Measurements from ENCODE around the gene RTL9. TPM values are rescaled to one million over a fixed set of nuclear protein-coding genes. Genes with fewer than 3 reads are reported as not detected.
A peak's percentile ranks its signal among the peaks of the same experiment; 100 is the strongest.

The RTL9 gene
- 0.04 TPM for polyA plus RNA-seq (2013)

DNA sequence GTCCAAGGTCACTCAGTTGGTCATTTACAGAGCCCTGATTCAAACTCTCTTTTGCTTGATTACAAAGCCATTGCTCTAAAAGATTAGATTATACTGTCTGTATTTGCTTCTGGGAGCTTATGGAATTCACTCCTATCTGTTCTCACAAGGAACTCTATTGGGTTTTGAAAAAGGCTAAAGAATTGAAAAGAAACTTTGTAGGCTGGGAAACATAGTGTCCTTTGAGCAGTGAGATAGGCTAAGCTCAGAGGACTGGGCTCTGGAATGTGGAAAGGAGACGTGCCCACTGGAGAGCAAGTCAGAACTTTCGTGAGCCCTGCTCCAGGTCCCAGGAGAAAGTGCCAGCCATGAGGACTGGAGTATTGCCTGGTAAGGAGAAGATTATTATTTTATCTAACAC is at the start of gene RTL9:
RTL9 (plus strand) TSS at position 301 of the 400 bp plus-strand sequence. CDS start 91,770 bp downstream, outside the sequence.
- no peak within 1 kb of the TSS for H3K4me3 ChIP-seq (ENCODE audit: control insufficient read depth in 1 of 7, extremely low read depth in 1 of 7, insufficient read depth in 4 of 7, low read depth in 2 of 7, low read length in 6 of 7)
- CTCF ChIA-PET: no interaction called here

DNA sequence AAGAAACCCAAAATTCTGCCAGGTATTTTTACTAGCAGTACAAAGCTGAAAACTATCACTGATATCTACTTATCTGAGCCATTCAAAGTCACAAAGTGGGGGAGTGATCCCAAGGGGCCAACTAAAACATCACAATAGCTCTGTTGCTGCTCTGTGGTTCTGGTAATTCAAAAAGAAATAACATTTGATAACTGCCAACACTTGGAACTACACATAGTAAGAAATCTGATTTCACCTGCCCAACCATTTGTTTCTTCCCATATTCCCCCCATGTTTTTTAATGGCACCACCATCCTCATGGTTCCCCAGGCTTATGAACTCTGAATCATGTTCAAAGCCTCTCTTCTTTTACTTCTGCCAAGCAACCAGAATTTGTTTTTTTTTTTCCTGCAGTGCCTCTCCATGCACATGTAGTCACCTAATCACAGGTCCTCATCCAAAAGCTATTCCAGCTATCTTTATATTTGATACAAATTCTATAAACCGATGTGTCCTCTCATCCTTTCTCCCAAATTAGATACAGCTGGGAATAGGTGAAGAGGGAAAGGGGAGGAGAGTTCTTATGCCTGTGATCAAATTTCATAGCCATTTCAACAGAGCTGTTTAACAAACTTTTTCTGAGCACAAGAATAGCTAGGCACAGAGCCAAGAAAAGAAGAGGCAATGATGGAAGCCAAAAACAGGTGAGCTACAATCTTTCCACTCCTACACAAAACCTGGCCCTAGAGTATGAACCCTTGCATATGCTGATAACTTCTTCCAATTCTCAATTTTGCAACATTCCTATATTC is 48.5 kb upstream of the RTL9 start:
- CTCF ChIA-PET: interaction anchor here (1.3 kb wide), 1 partner anchor 15 kb away, joined by 4 read pairs; no protein-coding TSS in a partner anchor
- Histone ChIP-seq H3K4me1 (ENCODE audit: control extremely low read depth in 1 of 4, control insufficient read depth in 4 of 4, insufficient read depth in 4 of 4, low read length in 3 of 4) (no peaks in the 10 kb centered on the region), H3K36me3 (ENCODE audit: control insufficient read depth in 4 of 4, insufficient read depth in 4 of 4, low read length in 3 of 4) (no peaks in the 10 kb centered on the region), H3K27me3 (replicated peaks in 2 of 5; ENCODE audit: control insufficient read depth in 4 of 5, insufficient read depth in 5 of 5, low read length in 4 of 5) (no peaks in the 10 kb centered on the region), H3K9me3 (ENCODE audit: control extremely low read depth in 1 of 5, control insufficient read depth in 4 of 5, insufficient read depth in 2 of 5, low read depth in 1 of 5, low read length in 4 of 5) (no peaks in the 10 kb centered on the region), H3K27ac (ENCODE audit: insufficient read depth in 1 of 2, low read depth in 1 of 2, low read length in 2 of 2, poor library complexity in 1 of 2, severe bottlenecking in 2 of 2) (no peak overlapping the region), H3K4me3 (ENCODE audit: control insufficient read depth in 1 of 7, extremely low read depth in 1 of 7, insufficient read depth in 4 of 7, low read depth in 2 of 7, low read length in 6 of 7) (no peak overlapping the region)
- no peak for DNase-seq
- POLR2A ChIA-PET: no interaction called here
- no CpG with 5 or more reads among the region's 1 CpG for WGBS (ENCODE audit: insufficient coverage)

More for the DNA sequence above, at the start of gene RTL9:
- Histone ChIP-seq H3K4me1 (ENCODE audit: control extremely low read depth in 1 of 4, control insufficient read depth in 4 of 4, insufficient read depth in 4 of 4, low read length in 3 of 4) (no peaks in the 10 kb centered on the region), H3K27me3 (replicated peaks in 2 of 5; ENCODE audit: control insufficient read depth in 4 of 5, insufficient read depth in 5 of 5, low read length in 4 of 5) (peaks cover 0 to 2% (median 0%) of the 10 kb centered on the region in 5 experiments), H3K36me3 (ENCODE audit: control insufficient read depth in 4 of 4, insufficient read depth in 4 of 4, low read length in 3 of 4) (no peaks in the 10 kb centered on the region), H3K27ac (ENCODE audit: insufficient read depth in 1 of 2, low read depth in 1 of 2, low read length in 2 of 2, poor library complexity in 1 of 2, severe bottlenecking in 2 of 2) (no peak within 1 kb of the TSS), H3K9me3 (ENCODE audit: control extremely low read depth in 1 of 5, control insufficient read depth in 4 of 5, insufficient read depth in 2 of 5, low read depth in 1 of 5, low read length in 4 of 5) (peaks cover 0 to 2% (median 0%) of the 10 kb centered on the region in 5 experiments)
- DNase-seq: no peak
- 94% methylated on average over 2 of the region's 2 CpGs for WGBS (ENCODE audit: insufficient coverage)
- POLR2A ChIA-PET: no interaction called here

DNA sequence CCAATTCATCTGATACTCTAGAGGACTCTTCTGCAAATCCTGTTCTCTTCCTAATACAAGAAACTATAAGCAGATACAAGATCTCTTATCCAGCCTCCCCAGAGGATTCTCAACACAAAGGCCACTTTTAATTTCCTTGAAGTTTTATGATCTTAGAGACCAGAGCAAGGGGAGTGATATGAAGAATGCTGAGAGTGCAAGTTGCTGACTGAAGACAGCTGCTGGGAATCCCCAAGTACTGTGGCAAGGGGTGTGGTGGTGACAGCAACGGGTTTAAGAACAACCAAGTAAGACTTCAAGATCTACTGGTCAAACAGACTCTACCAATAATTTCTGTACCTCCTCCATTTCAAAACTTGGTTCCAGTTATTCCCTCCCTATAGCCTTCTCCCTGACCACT is 47.8 kb upstream of the RTL9 start:
- Histone ChIP-seq H3K9me3 (ENCODE audit: control extremely low read depth in 1 of 5, control insufficient read depth in 4 of 5, insufficient read depth in 2 of 5, low read depth in 1 of 5, low read length in 4 of 5) (no peaks in the 10 kb centered on the region), H3K27ac (ENCODE audit: insufficient read depth in 1 of 2, low read depth in 1 of 2, low read length in 2 of 2, poor library complexity in 1 of 2, severe bottlenecking in 2 of 2) (no peak overlapping the region), H3K27me3 (replicated peaks in 2 of 5; ENCODE audit: control insufficient read depth in 4 of 5, insufficient read depth in 5 of 5, low read length in 4 of 5) (no peaks in the 10 kb centered on the region), H3K4me3 (ENCODE audit: control insufficient read depth in 1 of 7, extremely low read depth in 1 of 7, insufficient read depth in 4 of 7, low read depth in 2 of 7, low read length in 6 of 7) (no peak overlapping the region), H3K36me3 (ENCODE audit: control insufficient read depth in 4 of 4, insufficient read depth in 4 of 4, low read length in 3 of 4) (no peaks in the 10 kb centered on the region), H3K4me1 (ENCODE audit: control extremely low read depth in 1 of 4, control insufficient read depth in 4 of 4, insufficient read depth in 4 of 4, low read length in 3 of 4) (peaks cover 0 to 3% (median 1%) of the 10 kb centered on the region in 4 experiments)
- ChIA-PET CTCF (interaction anchor here (1.3 kb wide), 1 partner anchor 16 kb away, joined by 4 read pairs; no protein-coding TSS in a partner anchor), POLR2A (no interaction called here)
- DNase-seq: peak in 2 of 3 donors; percentile 25 to 34
- WGBS (ENCODE audit: insufficient coverage): no CpG with 5 or more reads among the region's 1 CpG

DNA sequence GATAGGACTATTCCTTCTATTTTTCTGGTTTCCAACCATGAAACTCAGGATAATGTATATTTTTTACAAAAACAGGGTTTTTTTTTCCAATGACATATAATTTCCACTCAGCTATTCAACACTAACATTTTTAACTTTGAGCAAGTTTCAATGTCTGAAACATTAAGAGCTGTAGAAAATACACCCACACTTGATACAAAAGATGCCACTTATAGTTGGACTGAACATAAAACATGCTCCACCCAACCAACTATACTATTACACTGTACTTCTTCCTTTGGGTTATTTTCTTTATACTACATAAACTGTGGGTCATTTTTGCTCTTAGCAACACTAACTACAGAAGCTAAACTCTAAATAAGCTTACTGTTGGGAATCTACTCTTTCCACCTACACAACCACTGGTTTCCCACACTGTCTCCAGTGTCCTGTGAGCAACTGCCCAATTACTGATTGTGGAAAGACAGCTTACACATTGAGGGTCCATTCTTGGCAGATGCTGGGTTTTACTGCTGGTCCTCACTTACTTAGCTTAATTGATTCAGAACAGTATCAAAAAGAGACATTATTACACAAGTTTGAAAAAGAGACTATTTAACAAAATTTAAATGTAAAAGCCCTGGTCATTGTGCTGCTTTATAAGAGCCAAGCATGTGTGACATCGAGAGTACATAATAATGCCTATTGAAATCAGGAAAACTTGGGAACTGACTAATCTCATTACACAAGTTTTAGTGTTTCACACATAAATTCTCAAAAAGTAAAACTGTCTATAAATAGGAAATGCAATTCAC is 47.0 kb upstream of the RTL9 start:
- CTCF ChIA-PET: no interaction called here

DNA sequence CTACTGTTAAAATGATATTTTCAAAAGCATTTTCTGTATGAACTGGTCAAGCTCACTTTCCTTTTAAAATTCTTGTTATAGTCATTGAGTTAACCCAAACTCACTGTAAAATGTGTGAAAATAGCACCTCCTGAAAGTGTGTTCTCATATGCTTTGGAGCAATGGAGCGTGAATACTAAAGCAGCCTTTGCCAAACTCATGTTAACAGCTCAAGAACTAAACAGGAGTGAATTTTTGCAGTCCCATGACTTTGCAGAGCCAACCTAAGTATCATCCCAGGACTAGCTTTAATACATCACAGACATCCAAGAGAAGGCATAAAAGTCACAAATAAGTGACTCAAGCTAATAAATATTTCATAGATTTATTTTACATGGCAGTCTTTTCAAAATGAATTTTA is 43.1 kb upstream of the RTL9 start:
- CTCF ChIA-PET: interaction anchor here (0.6 kb wide), 1 partner anchor 69 kb away, joined by 3 read pairs; no protein-coding TSS in a partner anchor
- Histone ChIP-seq H3K4me1 (ENCODE audit: control extremely low read depth in 1 of 4, control insufficient read depth in 4 of 4, insufficient read depth in 4 of 4, low read length in 3 of 4) (peaks cover 4 to 10% (median 8%) of the 10 kb centered on the region in 4 experiments), H3K9me3 (ENCODE audit: control extremely low read depth in 1 of 5, control insufficient read depth in 4 of 5, insufficient read depth in 2 of 5, low read depth in 1 of 5, low read length in 4 of 5) (no peaks in the 10 kb centered on the region), H3K4me3 (ENCODE audit: control insufficient read depth in 1 of 7, extremely low read depth in 1 of 7, insufficient read depth in 4 of 7, low read depth in 2 of 7, low read length in 6 of 7) (no peak overlapping the region), H3K36me3 (ENCODE audit: control insufficient read depth in 4 of 4, insufficient read depth in 4 of 4, low read length in 3 of 4) (no peaks in the 10 kb centered on the region), H3K27ac (ENCODE audit: insufficient read depth in 1 of 2, low read depth in 1 of 2, low read length in 2 of 2, poor library complexity in 1 of 2, severe bottlenecking in 2 of 2) (no peak overlapping the region), H3K27me3 (replicated peaks in 2 of 5; ENCODE audit: control insufficient read depth in 4 of 5, insufficient read depth in 5 of 5, low read length in 4 of 5) (peaks cover 0 to 5% (median 0%) of the 10 kb centered on the region in 5 experiments)
- DNase-seq: no peak
- WGBS (ENCODE audit: insufficient coverage): 86% methylated on average over 1 of the region's 1 CpG
- POLR2A ChIA-PET: no interaction called here

More for the DNA sequence above, 47.0 kb upstream of the RTL9 start:
- peaks cover 0 to 8% (median 4%) of the 10 kb centered on the region in 4 experiments for H3K4me1 ChIP-seq (ENCODE audit: control extremely low read depth in 1 of 4, control insufficient read depth in 4 of 4, insufficient read depth in 4 of 4, low read length in 3 of 4)
- 60% methylated on average over 1 of the region's 1 CpG for WGBS (ENCODE audit: insufficient coverage)
- POLR2A ChIA-PET: no interaction called here
- H3K9me3 ChIP-seq (ENCODE audit: control extremely low read depth in 1 of 5, control insufficient read depth in 4 of 5, insufficient read depth in 2 of 5, low read depth in 1 of 5, low read length in 4 of 5): no peaks in the 10 kb centered on the region
- no peaks in the 10 kb centered on the region for H3K27me3 ChIP-seq (replicated peaks in 2 of 5; ENCODE audit: control insufficient read depth in 4 of 5, insufficient read depth in 5 of 5, low read length in 4 of 5)
- H3K36me3 ChIP-seq (ENCODE audit: control insufficient read depth in 4 of 4, insufficient read depth in 4 of 4, low read length in 3 of 4): no peaks in the 10 kb centered on the region
- H3K4me3 ChIP-seq (ENCODE audit: control insufficient read depth in 1 of 7, extremely low read depth in 1 of 7, insufficient read depth in 4 of 7, low read depth in 2 of 7, low read length in 6 of 7): no peak overlapping the region
- DNase-seq: no peak
- H3K27ac ChIP-seq (ENCODE audit: insufficient read depth in 1 of 2, low read depth in 1 of 2, low read length in 2 of 2, poor library complexity in 1 of 2, severe bottlenecking in 2 of 2): no peak overlapping the region

DNA sequence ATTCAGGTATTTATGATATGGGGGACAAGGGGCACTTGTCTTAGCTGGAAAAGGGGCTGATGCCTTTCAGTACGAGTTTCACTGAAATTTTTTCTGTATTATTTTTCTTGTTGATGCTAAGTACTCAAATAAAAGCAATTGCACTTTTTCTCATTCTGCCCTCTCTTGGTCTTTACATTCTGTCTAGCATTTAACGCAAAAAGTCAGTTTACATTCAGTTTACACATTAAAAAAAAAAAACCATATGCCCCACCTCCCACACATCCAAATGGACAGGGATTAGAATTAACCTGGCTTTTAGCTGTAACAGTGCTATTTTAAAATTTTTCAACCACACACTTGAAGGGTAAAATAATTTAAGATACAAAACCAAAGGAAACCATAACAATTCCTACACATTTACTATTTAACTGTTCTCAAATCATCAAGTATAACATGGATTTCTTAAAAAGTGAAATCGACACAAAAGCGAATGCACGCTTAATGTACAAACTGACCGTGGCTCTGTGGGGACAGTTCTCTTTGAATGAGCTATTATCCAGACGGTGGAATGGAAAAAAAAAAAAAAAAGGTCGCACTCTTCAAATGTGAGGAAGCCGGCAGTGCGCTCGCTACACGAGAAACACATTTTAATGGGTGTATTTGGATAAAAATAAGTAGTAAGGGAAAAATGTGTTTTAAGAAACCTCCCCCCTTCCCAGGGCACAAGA is 42.1 kb upstream of the RTL9 start:
- peak overlapping the region in 6 of 7 experiments; percentile 65 to 83 (median 72) for H3K4me3 ChIP-seq (ENCODE audit: control insufficient read depth in 1 of 7, extremely low read depth in 1 of 7, insufficient read depth in 4 of 7, low read depth in 2 of 7, low read length in 6 of 7)
- peak in 2 of 3 donors; percentile 8 to 9 for DNase-seq
- ChIA-PET POLR2A (no interaction called here), CTCF (interaction anchor here (0.6 to 1.7 kb wide), 4 partner anchors 49 to 1702 kb away, joined by 3 read pairs; no protein-coding TSS in a partner anchor)
- H3K4me1 ChIP-seq (ENCODE audit: control extremely low read depth in 1 of 4, control insufficient read depth in 4 of 4, insufficient read depth in 4 of 4, low read length in 3 of 4): peaks cover 4 to 12% (median 9%) of the 10 kb centered on the region in 4 experiments
- no peaks in the 10 kb centered on the region for H3K36me3 ChIP-seq (ENCODE audit: control insufficient read depth in 4 of 4, insufficient read depth in 4 of 4, low read length in 3 of 4)
- H3K9me3 ChIP-seq (ENCODE audit: control extremely low read depth in 1 of 5, control insufficient read depth in 4 of 5, insufficient read depth in 2 of 5, low read depth in 1 of 5, low read length in 4 of 5): no peaks in the 10 kb centered on the region
- peaks cover 0 to 5% (median 0%) of the 10 kb centered on the region in 5 experiments for H3K27me3 ChIP-seq (replicated peaks in 2 of 5; ENCODE audit: control insufficient read depth in 4 of 5, insufficient read depth in 5 of 5, low read length in 4 of 5)
- WGBS (ENCODE audit: insufficient coverage): 42% methylated on average over 3 of the region's 12 CpGs
- H3K27ac ChIP-seq (ENCODE audit: insufficient read depth in 1 of 2, low read depth in 1 of 2, low read length in 2 of 2, poor library complexity in 1 of 2, severe bottlenecking in 2 of 2): peak overlapping the region in 1 of 2 experiments; percentile 74

Data from common myeloid progenitor, CD34-positive (primary cell).